Right lobe of liver (tissue), 4 donors: ENCODE measurements around the gene ARX.

Experiments used
- CTCF ChIP-seq, 4 donors: fragments of 200-600 bp in 3 of 4; fragments of 450-650 bp in 1 of 4; IDR thresholded peaks; one replicate each; pipeline versions ENCODE4 v1.5.1 to v1.8.0; 2016 to 2022; ENCODE audit warnings: antibody characterized with exemption in 4 of 4, mild to moderate bottlenecking in 2 of 4
- POLR2A ChIP-seq: fragments of 450-650 bp; IDR thresholded peaks from one replicate; pipeline ENCODE4 v1.6.1; 2017; ENCODE audit warnings: antibody characterized with exemption, mild to moderate bottlenecking
- donor health status: DM: no; HTN: no; CAD: no.
- donor health status: DM: no; HTN: no; CAD: no.
- donor health status: DM: no; HTN: yes; CAD: no.

- TF ChIP-seq POLR2A = no peak
- TF ChIP-seq CTCF (IDR thresholded peaks at IDR 0.05) = no peak
Observed at GRCh38 chrX:25010784-25011588, 4.8 kb downstream of the ARX start.
